CD4-positive, alpha-beta T cell (primary cell): ENCODE measurements around the gene DACT3. TPM values are rescaled to one million over a fixed set of nuclear protein-coding genes. Genes with fewer than 3 reads are reported as not detected.

ENCODE experiments used
- ATAC-seq: fragments of 200-7000 bp; cut with Tn5 transposase; one replicate; pipeline ENCODE4 v1.10.0; 2022; ENCODE audit warnings: mild to moderate bottlenecking; ENCODE audit not compliant: poor library complexity
- CTCF ChIA-PET: fragments of 350-600 bp; sonication (Branson Sonifier 250); formaldehyde crosslinking; loops from one replicate; lab custom pipeline; 2021; ENCODE audit warnings: antibody characterized with exemption, inconsistent platforms; lab: Charles Lee
- POLR2A ChIA-PET: fragments of 350-600 bp; sonication (Branson Sonifier 250); formaldehyde crosslinking; loops from one replicate; lab custom pipeline; 2021; ENCODE audit warnings: antibody characterized with exemption, inconsistent platforms; lab: Charles Lee
- DNase-seq, 14 experiments: peaks; one replicate each; pipeline ENCODE4 v3.0.0-alpha.2; 2013 to 2020; ENCODE audit warnings: mixed read lengths in 2 of 14
- H3K27ac ChIP-seq, 2 donors: one replicate each; pipeline versions ENCODE4 v1.5.1 to v1.7.0; 2013; ENCODE audit warnings: low read length in 2 of 2, low read depth in 1 of 2, mild to moderate bottlenecking in 1 of 2
- H3K27me3 ChIP-seq, 2 experiments: 1 replicate in 1 of 2; 2 replicates in 1 of 2; pipeline versions ENCODE4 v1.6.1 to v1.7.0; 2013; ENCODE audit warnings: low read length in 2 of 2, control low read depth in 1 of 2, mild to moderate bottlenecking in 1 of 2, moderate library complexity in 1 of 2; ENCODE audit not compliant: insufficient read depth in 2 of 2, control insufficient read depth in 1 of 2
- H3K36me3 ChIP-seq: one replicate; pipeline ENCODE4 v1.6.1; 2013; ENCODE audit warnings: low read length, control low read depth; ENCODE audit not compliant: insufficient read depth
- H3K4me1 ChIP-seq: one replicate; pipeline ENCODE4 v1.6.1; 2013; ENCODE audit warnings: low read length, control low read depth; ENCODE audit not compliant: insufficient read depth
- H3K4me3 ChIP-seq: one replicate; pipeline ENCODE4 v1.5.1; 2013; ENCODE audit warnings: mild to moderate bottlenecking, low read length, moderate library complexity
- H3K9me3 ChIP-seq, 2 experiments: 1 replicate in 1 of 2; 2 replicates in 1 of 2; pipeline versions ENCODE4 v1.6.1 to v1.7.0; 2013; ENCODE audit warnings: low read length in 2 of 2, mild to moderate bottlenecking in 2 of 2, control low read depth in 1 of 2, moderate library complexity in 1 of 2; ENCODE audit not compliant: control insufficient read depth in 1 of 2, insufficient read depth in 1 of 2
- H3K27ac Mint-ChIP-seq: one replicate; pipeline ENCODE4 v1.8.0; 2020; ENCODE audit warnings: mixed read lengths
- H3K27me3 Mint-ChIP-seq: one replicate; pipeline ENCODE4 v1.8.0; 2021; ENCODE audit warnings: mixed read lengths
- H3K36me3 Mint-ChIP-seq: one replicate; pipeline ENCODE4 v1.8.0; 2021; ENCODE audit warnings: low read depth, mixed read lengths
- H3K4me1 Mint-ChIP-seq: one replicate; pipeline ENCODE4 v1.8.0; 2021; ENCODE audit warnings: low read depth, mixed read lengths
- H3K4me3 Mint-ChIP-seq: one replicate; pipeline ENCODE4 v1.8.0; 2020; ENCODE audit warnings: mild to moderate bottlenecking, mixed read lengths
- H3K9me3 Mint-ChIP-seq: one replicate; pipeline ENCODE4 v1.8.0; 2020; ENCODE audit warnings: mixed read lengths
- CTCF ChIP-seq: fragments of 200-600 bp; IDR thresholded peaks from one replicate; pipeline ENCODE4 v1.8.0; 2022; ENCODE audit warnings: antibody characterized with exemption, mild to moderate bottlenecking
- intact Hi-C, 2 experiments: fragments of 100-400 bp; cut with DNase I in 1 of 2; cut with micrococcal nuclease in 1 of 2; formaldehyde crosslinking; loops; one replicate each; pipeline versions ENCODE4 v1.15.1 to v1.9.0; 2023 to 2025; cut with DNase I, micrococcal nuclease
- total RNA-seq, 174 experiments: library from RNA in 2 of 174; stranded (reverse) in 2 of 174; gene quantifications; one replicate each; pipeline ENCODE4 v1.2.3 and lab custom pipeline; 2021 to 2026

DACT3 gene
- total RNA-seq, 2 experiments from 2014 or later, result 0.11 TPM

GRCh38 chr19:46601318-46602224 is 59.4 kb downstream of the DACT3 start, which contains the start of gene CALM3:
Gene CALM3 (plus strand): TSS chr19:46601330. CDS start chr19:46601435, 105 bp downstream.
- Histone ChIP-seq H3K4me3 (peak within 1 kb of the TSS; percentile 100), H3K4me1 (peaks cover 53% of the 10 kb centered on the region), H3K27ac (peak within 1 kb of the TSS; percentile 100), H3K9me3 (no peaks in the 10 kb centered on the region), H3K36me3 (peaks cover 17% of the 10 kb centered on the region), H3K27me3 (no peaks in the 10 kb centered on the region)
- Mint-ChIP-seq H3K36me3 (peaks cover 36% of the 10 kb centered on the region), H3K9me3 (peaks cover 5% of the 10 kb centered on the region), H3K4me3 (peak within 1 kb of the TSS; percentile 95), H3K27ac (peak within 1 kb of the TSS; percentile 100), H3K4me1 (peaks cover 56% of the 10 kb centered on the region), H3K27me3 (no peaks in the 10 kb centered on the region)
- CTCF ChIA-PET, result interaction anchor here (0.6 to 4.4 kb wide), 8 partner anchors 10 to 64 kb away, joined by 3 to 33 read pairs (median 10); partner anchors contain the start of gene DACT3
- POLR2A ChIA-PET, result interaction anchor here (0.5 to 5.0 kb wide), 28 partner anchors 11 to 1762 kb away, joined by 3 to 215 read pairs (median 6); partner anchors contain the start of genes AP2S1, ARHGAP35, DACT3 and FKRP
- intact Hi-C loops, result loop anchor here (1.0 to 10.0 kb wide), 7 partner anchors 13 to 673 kb away; partner anchors contain the start of genes AP2S1 (in 1 of the 2), DACT3 (in 1 of the 2), FKRP (in 1 of the 2) and INAFM1 (in 1 of the 2)
- DNase-seq (peak in 3 of 14 experiments; percentile 28 to 51 (median 39)), ATAC-seq (no peak)
- TF ChIP-seq CTCF, result no peak

GRCh38 chr19:46600384-46601317 is 60.3 kb downstream of the DACT3 start:
- no peaks in the 10 kb centered on the region for H3K27me3 Mint-ChIP-seq
- peaks cover 5% of the 10 kb centered on the region for H3K9me3 Mint-ChIP-seq
- ChIA-PET CTCF (interaction anchor here (0.5 to 4.4 kb wide), 7 partner anchors 11 to 206 kb away, joined by 3 to 33 read pairs (median 10); partner anchors contain the start of gene DACT3), POLR2A (interaction anchor here (0.8 to 5.0 kb wide), 30 partner anchors 12 to 1763 kb away, joined by 3 to 215 read pairs (median 6); partner anchors contain the start of genes AP2S1, ARHGAP35, DACT3 and FKRP)
- peak overlapping the region; percentile 100 for H3K27ac Mint-ChIP-seq
- Histone ChIP-seq H3K36me3 (peaks cover 8% of the 10 kb centered on the region), H3K4me1 (peaks cover 48% of the 10 kb centered on the region), H3K4me3 (peak overlapping the region; percentile 100), H3K9me3 (no peaks in the 10 kb centered on the region), H3K27me3 (no peaks in the 10 kb centered on the region), H3K27ac (peak overlapping the region; percentile 100)
- DNase-seq (peak; percentile 96 to 99 (median 98)), ATAC-seq (peak; percentile 87)
- H3K4me3 Mint-ChIP-seq, result peak overlapping the region; percentile 95
- H3K4me1 Mint-ChIP-seq, result peaks cover 51% of the 10 kb centered on the region
- intact Hi-C loops, result loop anchor here (1.0 to 10.0 kb wide), 7 partner anchors 14 to 674 kb away; partner anchors contain the start of genes AP2S1 (in 1 of the 2), DACT3 (in 1 of the 2), FKRP (in 1 of the 2) and INAFM1 (in 1 of the 2)
- TF ChIP-seq CTCF, result no peak
- peaks cover 27% of the 10 kb centered on the region for H3K36me3 Mint-ChIP-seq
